ENCODE data around the gene CAPN14.

DNA sequence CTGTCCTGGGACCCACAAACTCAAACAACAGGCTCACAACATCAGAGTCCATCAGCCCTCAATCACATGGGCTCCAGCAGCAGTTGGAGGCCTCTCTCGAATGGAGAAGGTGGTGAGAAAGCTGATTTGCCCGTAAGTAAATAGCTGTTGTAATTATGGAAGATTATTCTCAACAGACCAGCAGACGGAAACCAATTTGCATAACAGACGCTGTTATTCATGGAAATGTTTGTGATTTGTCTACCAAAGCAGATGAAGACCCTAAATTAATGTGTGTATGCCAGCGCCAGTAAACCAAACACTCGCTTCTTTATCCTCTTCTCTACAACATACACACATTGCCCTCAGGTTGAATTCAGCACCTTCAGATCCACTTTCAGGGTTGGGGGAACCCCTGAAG lies 55.7 kb downstream of the CAPN14 start:
- TF ChIP-seq, protein P1, sequence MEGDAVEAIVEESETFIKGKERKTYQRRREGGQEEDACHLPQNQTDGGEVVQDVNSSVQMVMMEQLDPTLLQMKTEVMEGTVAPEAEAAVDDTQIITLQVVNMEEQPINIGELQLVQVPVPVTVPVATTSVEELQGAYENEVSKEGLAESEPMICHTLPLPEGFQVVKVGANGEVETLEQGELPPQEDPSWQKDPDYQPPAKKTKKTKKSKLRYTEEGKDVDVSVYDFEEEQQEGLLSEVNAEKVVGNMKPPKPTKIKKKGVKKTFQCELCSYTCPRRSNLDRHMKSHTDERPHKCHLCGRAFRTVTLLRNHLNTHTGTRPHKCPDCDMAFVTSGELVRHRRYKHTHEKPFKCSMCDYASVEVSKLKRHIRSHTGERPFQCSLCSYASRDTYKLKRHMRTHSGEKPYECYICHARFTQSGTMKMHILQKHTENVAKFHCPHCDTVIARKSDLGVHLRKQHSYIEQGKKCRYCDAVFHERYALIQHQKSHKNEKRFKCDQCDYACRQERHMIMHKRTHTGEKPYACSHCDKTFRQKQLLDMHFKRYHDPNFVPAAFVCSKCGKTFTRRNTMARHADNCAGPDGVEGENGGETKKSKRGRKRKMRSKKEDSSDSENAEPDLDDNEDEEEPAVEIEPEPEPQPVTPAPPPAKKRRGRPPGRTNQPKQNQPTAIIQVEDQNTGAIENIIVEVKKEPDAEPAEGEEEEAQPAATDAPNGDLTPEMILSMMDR (IDR thresholded peaks at IDR 0.05; ENCODE audit: poor library complexity): no peak
- TF ChIP-seq EZH2 (IDR thresholded peaks at IDR 0.05; ENCODE audit: borderline replicate concordance) (no peak), EZH2phosphoT487 (IDR thresholded peaks at IDR 0.05; ENCODE audit: low read depth, severe bottlenecking, unreplicated experiment) (no peak)
